Liver (tissue), 9 donors: ENCODE results near the gene ST6GALNAC3. TPM values are rescaled to one million over a fixed set of nuclear protein-coding genes. Genes with fewer than 3 reads are reported as not detected.

Source experiments
- DNase-seq: peaks from one replicate; pipeline ENCODE4 v3.0.0-alpha.2; 2017; ENCODE audit warnings: low spot score
- H3K27ac ChIP-seq, 2 donors: one replicate each; pipeline ENCODE4 v1.7.0; 2013; ENCODE audit warnings: inconsistent platforms in 2 of 2, low read length in 2 of 2, control low read depth in 1 of 2, low read depth in 1 of 2, mild to moderate bottlenecking in 1 of 2
- H3K27me3 ChIP-seq, 4 donors: one replicate each; pipeline versions ENCODE4 v1.6.1 to v1.7.0; 2013; ENCODE audit warnings: low read length in 3 of 4, inconsistent platforms in 1 of 4, mild to moderate bottlenecking in 1 of 4, moderate library complexity in 1 of 4; ENCODE audit not compliant: control insufficient read depth in 4 of 4, insufficient read depth in 4 of 4
- H3K36me3 ChIP-seq, 4 donors: one replicate each; pipeline versions ENCODE4 v1.6.1 to v1.7.0; 2013; ENCODE audit warnings: low read length in 3 of 4, mild to moderate bottlenecking in 3 of 4, low read depth in 1 of 4, moderate library complexity in 1 of 4; ENCODE audit not compliant: control insufficient read depth in 4 of 4, insufficient read depth in 3 of 4
- H3K4me1 ChIP-seq, 4 donors: one replicate each; pipeline versions ENCODE4 v1.6.1 to v1.7.0; 2013; ENCODE audit warnings: low read length in 3 of 4, mild to moderate bottlenecking in 3 of 4, moderate library complexity in 1 of 4; ENCODE audit not compliant: control insufficient read depth in 4 of 4, insufficient read depth in 4 of 4
- H3K4me3 ChIP-seq, 3 donors: one replicate each; pipeline versions ENCODE4 v1.6.1 to v1.7.0; 2013; ENCODE audit warnings: low read length in 3 of 3, control low read depth in 1 of 3, low read depth in 1 of 3, mild to moderate bottlenecking in 1 of 3
- H3K9ac ChIP-seq, 2 donors: one replicate each; pipeline ENCODE4 v1.7.0; 2013; ENCODE audit warnings: low read length in 2 of 2, mild to moderate bottlenecking in 2 of 2, moderate library complexity in 2 of 2, control low read depth in 1 of 2, low read depth in 1 of 2
- H3K9me3 ChIP-seq, 4 donors: one replicate each; pipeline versions ENCODE4 v1.6.1 to v1.7.0; 2013; ENCODE audit warnings: low read length in 3 of 4; ENCODE audit not compliant: control insufficient read depth in 4 of 4
- ATF3 ChIP-seq: IDR thresholded peaks from 2 replicates; pipeline ENCODE4 v1.6.1; 2016; ENCODE audit warnings: antibody characterized with exemption
- CTCF ChIP-seq: fragments of 150-350 bp; IDR thresholded peaks from 2 replicates; pipeline ENCODE4 v1.5.1; 2017; ENCODE audit warnings: improper control_type of control experiment, low read depth, low read length; ENCODE audit not compliant: missing input control
- EGR1 ChIP-seq, 2 donors: IDR thresholded peaks; 2 replicates each; pipeline ENCODE4 v1.6.1; 2016 to 2018; ENCODE audit warnings: antibody characterized with exemption in 2 of 2, low read depth in 2 of 2
- FOXA1 ChIP-seq: IDR thresholded peaks from 2 replicates; pipeline ENCODE4 v1.6.1; 2016; ENCODE audit warnings: antibody characterized with exemption
- FOXA2 ChIP-seq: IDR thresholded peaks from 2 replicates; pipeline ENCODE4 v1.6.1; 2016; ENCODE audit warnings: antibody characterized with exemption
- GABPA ChIP-seq, 2 donors: IDR thresholded peaks in 1 of 2; conservative IDR thresholded peaks in 1 of 2; 2 replicates each; pipeline ENCODE4 v1.6.1; 2016; ENCODE audit warnings: antibody characterized with exemption in 2 of 2, mild to moderate bottlenecking in 1 of 2, moderate library complexity in 1 of 2
- HNF4A ChIP-seq, 2 donors: conservative IDR thresholded peaks; 2 replicates each; pipeline ENCODE4 v1.6.1; 2016; ENCODE audit warnings: antibody characterized with exemption in 2 of 2, mild to moderate bottlenecking in 2 of 2
- HNF4G ChIP-seq: IDR thresholded peaks from 2 replicates; pipeline ENCODE4 v1.6.1; 2016; ENCODE audit warnings: antibody characterized with exemption
- JUND ChIP-seq, 2 donors: IDR thresholded peaks; 2 replicates each; pipeline ENCODE4 v1.6.1; 2016; ENCODE audit warnings: antibody characterized with exemption in 2 of 2
- MAX ChIP-seq: IDR thresholded peaks from 2 replicates; pipeline ENCODE4 v1.6.1; 2016; ENCODE audit warnings: antibody characterized with exemption
- NR2F2 ChIP-seq: IDR thresholded peaks from 2 replicates; pipeline ENCODE4 v1.6.1; 2016; ENCODE audit warnings: antibody characterized with exemption
- RAD21 ChIP-seq, 2 donors: IDR thresholded peaks; 2 replicates each; pipeline ENCODE4 v1.6.1; 2016; ENCODE audit warnings: antibody characterized with exemption in 2 of 2, mild to moderate bottlenecking in 2 of 2
- REST ChIP-seq: IDR thresholded peaks from 2 replicates; pipeline ENCODE4 v1.6.1; 2016; ENCODE audit warnings: antibody characterized with exemption, mild to moderate bottlenecking
- RXRA ChIP-seq, 2 donors: IDR thresholded peaks; 2 replicates each; pipeline ENCODE4 v1.6.1; 2017 to 2018; ENCODE audit warnings: antibody characterized with exemption in 2 of 2, mild to moderate bottlenecking in 1 of 2
- SP1 ChIP-seq: IDR thresholded peaks from 2 replicates; pipeline ENCODE4 v1.6.1; 2018; ENCODE audit warnings: antibody characterized with exemption, mild to moderate bottlenecking
- TAF1 ChIP-seq: conservative IDR thresholded peaks from 2 replicates; pipeline ENCODE4 v1.6.1; 2016; ENCODE audit warnings: antibody characterized with exemption, mild to moderate bottlenecking
- YY1 ChIP-seq: IDR thresholded peaks from 2 replicates; pipeline ENCODE4 v1.6.1; 2016; ENCODE audit warnings: antibody characterized with exemption, mild to moderate bottlenecking
- ZBTB33 ChIP-seq: IDR thresholded peaks from 2 replicates; pipeline ENCODE4 v1.6.1; 2016; ENCODE audit warnings: antibody characterized with exemption
- WGBS: extraction: QIAGEN DNeasy Blood & Tissue Kit; methylation state at CpG from one replicate; pipeline ENCODE4 v1.1.7; 2013; 5-methylcytosine and 5-hydroxymethylcytosine counted together
- polyA plus RNA-seq, 2 donors: library from polyadenylated mRNA; stranded (reverse) in 1 of 2; unstranded in 1 of 2; fragments of 200-250 nt in 1 of 2; fragments of >200 nt in 1 of 2; fragmentation: Nextera tagmentation in 1 of 2; extraction: Ambion mirVana in 1 of 2; gene quantifications; one replicate each; pipeline versions ENCODE4 v1.2.1 to v1.2.3, GENCODE V29; 2013 to 2015
- total RNA-seq, 2 donors: library from RNA; depleted of rRNA; stranded (reverse); fragments of >200 nt; gene quantifications; one replicate each; pipeline ENCODE4 v1.2.3, GENCODE V29; 2014
- donor health status: healthy.
- donor health status: healthy.
- donor health status: healthy.
- donor health status: healthy.
- donor health status: healthy.

The ST6GALNAC3 gene
- total and polyA plus RNA-seq, 4 donors = 1.2 to 5.0 (median 3.2) TPM

GRCh38 chr1:76102046-76102445, 27.5 kb downstream of the ST6GALNAC3 start:
- TF ChIP-seq EGR1 (IDR thresholded peaks at IDR 0.05; ENCODE audit: low read depth in 2 of 2) (no peak), ATF3 (no peak), JUND (IDR thresholded peaks at IDR 0.05) (no peak)
- no peak for DNase-seq
- Histone ChIP-seq H3K27ac (no peak overlapping the region), H3K9me3 (no peaks in the 10 kb centered on the region), H3K36me3 (no peaks in the 10 kb centered on the region), H3K9ac (no peak overlapping the region), H3K4me3 (no peak overlapping the region), H3K4me1 (no peaks in the 10 kb centered on the region), H3K27me3 (peaks cover 0 to 4% (median 0%) of the 10 kb centered on the region in 4 donors)
- whole genome bisulfite sequencing = 87% methylated on average over 1 of the region's 1 CpG

- Histone ChIP-seq H3K4me3 (no peak overlapping the region), H3K9ac (no peak overlapping the region), H3K36me3 (no peaks in the 10 kb centered on the region), H3K4me1 (no peaks in the 10 kb centered on the region), H3K27ac (no peak overlapping the region), H3K9me3 (no peaks in the 10 kb centered on the region), H3K27me3 (peaks cover 0 to 4% (median 0%) of the 10 kb centered on the region in 4 donors)
- TF ChIP-seq CTCF (no peak), EGR1 (IDR thresholded peaks at IDR 0.05; ENCODE audit: low read depth in 2 of 2) (no peak), SP1 (no peak), TAF1 (no peak), HNF4G (no peak), ZBTB33 (no peak), NR2F2 (no peak), YY1 (no peak), FOXA1 (no peak), ATF3 (no peak), RAD21 (IDR thresholded peaks at IDR 0.05) (no peak), REST (no peak), HNF4A (conservative IDR thresholded peaks at IDR 0.05) (no peak), MAX (no peak), FOXA2 (no peak), RXRA (IDR thresholded peaks at IDR 0.05) (no peak), GABPA (IDR thresholded peaks at IDR 0.05 in 1 of 2, conservative IDR thresholded peaks at IDR 0.05 in 1 of 2) (no peak), JUND (IDR thresholded peaks at IDR 0.05) (no peak)
- DNase-seq = no peak
These were observed 28.5 kb downstream of the ST6GALNAC3 start for GRCh38 chr1:76103034-76103433.
